Right kidney (tissue), 1 donor: ENCODE data around the gene DRD2.

Experiments
- DNase-seq: peaks from one replicate; pipeline ENCODE4 v3.0.0-alpha.2; 2016

The DRD2 gene

GRCh38 chr11:113444502-113445123 is 30.6 kb downstream of the DRD2 start:
- no peak for DNase-seq

DNA sequence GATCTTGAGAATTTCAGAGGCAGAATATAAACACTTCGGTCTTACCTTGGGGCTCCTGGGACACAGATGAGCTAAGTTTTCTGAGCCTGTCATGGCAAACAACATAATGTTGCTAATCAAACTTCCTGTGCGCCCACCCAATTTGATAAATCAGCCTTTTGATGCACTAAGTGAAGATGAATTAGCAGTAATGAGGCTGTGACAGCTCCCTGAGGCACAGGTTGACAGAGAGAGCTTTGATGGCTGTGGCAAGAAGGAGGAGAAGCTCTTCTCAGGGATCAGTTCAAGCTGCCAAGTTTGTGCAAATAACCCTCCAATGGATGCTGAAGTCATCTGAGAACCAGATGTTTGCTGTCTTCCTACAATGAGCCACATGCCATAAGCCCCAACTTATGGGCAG is 34.4 kb downstream of the DRD2 start:
- DNase-seq, result no peak

DNA sequence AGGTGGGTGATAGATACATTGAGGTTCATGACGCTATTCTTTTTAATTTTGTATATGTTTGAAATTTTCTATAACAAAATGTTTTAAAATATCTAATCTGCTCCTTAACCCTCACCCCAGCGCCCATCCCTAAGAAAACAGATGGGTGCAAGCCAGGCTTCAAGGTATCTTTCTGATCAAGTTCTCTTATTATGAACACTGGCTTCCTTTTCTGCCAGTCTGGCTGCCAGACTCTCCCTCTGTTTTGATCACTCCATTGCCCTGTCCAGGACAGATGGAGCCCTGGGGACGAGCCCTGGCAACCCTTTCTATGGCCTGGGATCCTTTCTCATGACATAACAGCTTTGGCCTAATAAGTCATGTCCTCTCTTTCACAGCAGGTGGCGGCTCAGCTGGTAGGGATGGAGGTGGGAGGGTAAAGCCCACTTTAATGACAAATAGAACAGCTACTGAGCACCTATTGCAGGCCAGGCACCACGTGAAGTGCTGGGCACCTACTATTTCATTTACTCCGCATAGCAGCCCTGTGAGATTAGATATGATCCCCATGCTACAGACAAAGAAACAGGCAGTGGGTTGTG is 38.4 kb downstream of the DRD2 start:
- no peak for DNase-seq

GRCh38 chr11:113435190-113435968 is 39.8 kb downstream of the DRD2 start:
- no peak for DNase-seq

GRCh38 chr11:113431746-113432145 is 43.5 kb downstream of the DRD2 start:
- DNase-seq, result no peak

- no peak for DNase-seq
Observed at GRCh38 chr11:113426686-113427085, 48.5 kb downstream of the DRD2 start.

DNA sequence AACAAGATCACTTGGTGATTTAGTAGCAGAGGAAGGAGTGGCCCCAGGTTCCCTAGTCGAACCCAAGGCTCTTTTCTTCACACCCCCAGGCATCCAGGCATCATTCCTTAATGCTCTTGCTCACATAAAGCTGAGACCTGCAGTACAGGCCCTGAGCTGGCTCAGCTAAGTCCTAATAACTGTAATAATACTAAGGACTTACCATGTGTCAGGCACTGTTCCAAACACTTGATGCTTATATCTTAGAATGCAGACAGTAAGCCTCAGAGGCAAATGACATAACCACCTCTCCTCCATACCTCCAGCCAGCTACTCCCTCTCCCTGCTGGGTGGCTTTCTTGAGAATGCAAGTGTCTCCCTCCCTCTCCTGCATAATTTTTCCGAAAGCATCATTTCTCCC is 54.4 kb downstream of the DRD2 start:
- no peak for DNase-seq

DNA sequence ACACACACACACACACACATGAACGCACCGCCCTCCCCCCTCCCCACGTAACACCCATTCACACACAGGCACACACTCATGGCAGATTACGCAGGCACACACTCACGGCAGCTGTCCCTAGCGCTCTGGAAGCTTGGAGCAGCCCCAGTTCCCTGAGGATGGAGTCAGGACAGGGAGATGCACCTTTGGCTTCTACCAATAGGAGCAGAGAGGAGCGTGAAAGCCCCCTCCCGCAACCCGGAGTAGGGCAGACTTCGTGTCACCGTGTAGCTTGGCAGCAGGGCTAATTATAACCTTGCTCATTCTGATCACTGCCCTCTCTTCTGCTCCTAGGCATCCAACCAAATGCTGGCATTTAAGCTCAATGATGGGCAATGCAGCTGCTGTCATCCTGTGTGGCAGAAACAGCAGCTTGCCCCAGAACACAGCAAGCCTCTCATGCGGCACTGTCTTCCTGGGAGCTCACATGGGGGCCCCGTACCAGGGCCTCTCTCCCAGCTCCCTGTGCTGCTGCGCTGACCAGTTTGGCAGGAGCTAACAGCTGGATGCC is 55.7 kb downstream of the DRD2 start:
- DNase-seq, result no peak

- DNase-seq, result no peak
Observed at GRCh38 chr11:113417428-113417827, 57.8 kb downstream of the DRD2 start.

DNA sequence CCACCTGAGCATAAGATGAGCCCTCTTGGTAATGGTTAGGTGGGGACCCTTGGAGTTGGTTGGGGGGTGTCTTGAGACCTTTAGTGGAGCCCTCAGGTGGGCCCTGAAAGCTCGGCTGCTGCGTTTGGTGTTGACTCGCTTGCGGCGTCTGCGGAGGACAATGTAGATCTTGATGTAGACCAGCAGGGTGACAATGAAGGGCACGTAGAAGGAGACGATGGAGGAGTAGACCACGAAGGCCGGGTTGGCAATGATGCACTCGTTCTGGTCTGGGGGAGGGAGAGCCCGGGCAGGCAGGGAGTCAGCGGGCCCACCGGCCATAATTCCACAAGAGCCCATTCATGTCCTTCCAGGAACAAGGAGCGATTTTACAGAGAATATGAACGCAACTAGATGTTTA is 59.9 kb downstream of the DRD2 start:
- no peak for DNase-seq

DNA sequence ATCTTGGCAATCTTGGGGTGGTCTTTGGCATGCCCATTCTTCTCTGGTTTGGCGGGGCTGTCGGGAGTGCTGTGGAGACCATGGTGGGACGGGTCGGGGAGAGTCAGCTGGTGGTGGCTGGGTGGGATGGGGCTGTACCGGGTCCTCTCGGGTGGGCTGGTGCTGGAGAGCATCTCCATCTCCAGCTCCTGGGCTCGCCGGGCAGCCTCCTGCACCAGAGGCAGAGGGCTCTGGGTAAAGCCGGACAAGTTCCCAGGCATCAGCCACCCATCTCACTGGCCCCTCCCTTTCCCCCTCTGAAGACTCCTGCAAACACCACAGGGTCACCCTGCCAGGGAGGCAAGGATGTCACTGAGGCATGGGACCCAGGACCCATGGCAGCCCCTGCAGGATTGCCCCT is 62.5 kb downstream of the DRD2 start:
- DNase-seq, result no peak

DNA sequence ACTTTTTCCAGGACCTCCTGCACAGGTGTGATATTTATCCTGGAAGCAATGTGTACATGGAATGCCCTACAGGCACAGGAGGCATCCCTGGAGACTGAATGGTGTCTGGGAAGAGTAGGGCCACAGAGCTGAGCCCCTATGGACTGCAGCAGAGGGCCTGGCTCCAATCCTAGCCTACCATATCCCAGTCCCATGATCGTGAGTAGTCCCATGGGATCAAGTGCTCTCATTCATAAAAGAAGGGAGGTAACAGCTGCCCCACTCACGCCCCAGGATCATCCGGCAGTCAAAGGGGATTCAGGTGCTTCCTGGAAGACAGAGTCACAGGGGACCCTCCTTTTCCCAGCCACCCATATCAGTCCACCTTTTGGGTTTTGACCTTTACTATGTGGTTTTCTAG is 63.7 kb downstream of the DRD2 start:
- no peak for DNase-seq

GRCh38 chr11:113410414-113411135 is 64.6 kb downstream of the DRD2 start:
- no peak for DNase-seq

GRCh38 chr11:113409526-113409925 is 65.7 kb downstream of the DRD2 start:
- no peak for DNase-seq

- no peak for DNase-seq
Observed at GRCh38 chr11:113408887-113409286, 66.3 kb downstream of the DRD2 start.

DNA sequence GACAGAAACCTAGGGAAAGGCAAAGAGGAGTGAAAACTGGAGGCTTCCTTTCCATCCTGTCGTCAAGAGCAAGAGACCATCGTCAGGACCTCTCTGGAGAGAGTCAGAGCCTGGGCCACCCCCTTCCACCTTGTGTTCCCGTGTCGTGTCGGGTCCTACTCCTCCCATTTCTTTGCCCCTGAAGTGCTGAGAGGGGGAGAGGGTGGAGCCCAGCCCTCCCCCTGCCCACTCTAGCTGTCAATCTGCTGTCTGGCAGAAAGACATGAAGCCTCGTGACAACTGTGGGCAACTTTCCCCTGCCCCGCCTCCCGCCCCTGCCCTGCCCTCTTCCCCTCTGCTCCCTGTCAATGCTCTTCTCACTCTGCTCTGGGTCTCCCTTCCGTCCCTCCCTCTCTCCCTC is 67.0 kb downstream of the DRD2 start:
- DNase-seq, result no peak

GRCh38 chr11:113407163-113407562 is 68.0 kb downstream of the DRD2 start:
- no peak for DNase-seq

DNA sequence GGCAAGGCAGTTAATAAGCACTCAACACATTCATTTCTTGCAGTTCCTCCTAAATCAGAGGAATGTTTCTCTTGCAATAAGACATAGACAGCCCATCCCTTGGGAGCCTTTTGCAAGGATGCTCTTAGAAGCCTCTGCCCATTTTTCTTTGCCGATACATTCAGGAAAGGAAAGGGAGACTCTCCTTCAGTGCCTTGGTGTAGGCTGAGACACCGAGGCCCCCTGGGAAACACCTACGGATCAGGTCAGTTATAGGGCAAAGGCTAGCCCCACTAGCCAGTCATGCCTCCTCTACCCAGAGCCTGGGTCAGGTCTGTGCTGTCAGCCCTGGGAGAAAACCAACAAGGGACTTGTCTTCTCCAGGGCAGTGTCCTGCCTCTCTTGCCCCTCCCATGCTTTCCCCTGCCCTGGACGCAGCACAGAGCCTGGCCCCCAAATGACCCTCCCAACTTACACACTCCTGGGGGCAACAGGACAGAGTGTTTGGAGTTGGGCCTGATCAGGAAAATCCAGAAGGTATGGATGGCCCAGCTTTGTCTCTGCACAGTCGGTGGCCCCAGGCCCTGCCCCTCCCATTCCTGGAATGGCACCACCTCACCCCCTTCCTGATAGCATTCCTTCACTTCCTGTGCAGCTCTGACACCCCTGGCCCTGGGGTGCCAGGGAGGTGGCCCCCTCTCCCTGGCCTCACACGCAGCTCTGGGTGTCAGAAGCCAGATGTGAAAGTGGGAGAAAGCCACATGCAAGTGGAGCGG is 69.3 kb downstream of the DRD2 start:
- no peak for DNase-seq

DNA sequence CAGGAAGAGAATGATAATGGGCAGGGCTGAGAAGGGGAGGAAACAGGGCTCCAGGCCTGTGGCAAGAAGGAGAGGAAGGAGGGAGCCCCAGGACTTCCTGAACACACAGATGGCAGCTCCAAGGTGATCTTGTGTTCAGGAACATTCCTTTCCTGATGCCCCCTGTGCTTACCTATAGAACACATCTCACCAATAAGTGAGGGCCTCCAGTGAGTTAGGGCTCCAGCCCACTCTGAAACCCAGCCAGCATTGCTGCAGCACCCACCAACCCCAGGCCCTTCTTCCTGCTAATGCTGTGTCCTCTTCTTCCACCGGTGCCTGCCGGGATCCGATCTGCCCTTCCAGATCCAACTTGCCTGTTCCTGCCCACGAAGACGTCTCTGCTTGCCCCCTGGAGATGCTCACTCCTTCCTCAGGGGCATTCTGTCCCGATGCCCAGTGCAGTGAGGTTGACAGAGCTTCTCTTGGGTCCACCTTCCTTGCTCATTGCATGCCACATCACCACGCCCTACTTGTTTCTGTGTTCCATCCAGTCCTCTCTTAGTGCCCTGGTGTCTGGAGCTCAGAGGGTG is 70.3 kb downstream of the DRD2 start:
- DNase-seq, result no peak

- no peak for DNase-seq
Observed at GRCh38 chr11:113401718-113402117, 73.5 kb downstream of the DRD2 start.

GRCh38 chr11:113400631-113401230 is 74.5 kb downstream of the DRD2 start:
- DNase-seq, result no peak
